Sciatic nerve (tissue), 2 donors: ENCODE data around the gene TBX3. TPM values are rescaled to one million over a fixed set of nuclear protein-coding genes. Genes with fewer than 3 reads are reported as not detected.

Experiments
- ATAC-seq: fragments of 200-7000 bp; cut with Tn5 transposase; one replicate; pipeline ENCODE4 v1.9.1; 2020; ENCODE audit warnings: mild to moderate bottlenecking, moderate library complexity
- DNase-seq: peaks from one replicate; pipeline ENCODE4 v3.0.0-alpha.2; 2020; ENCODE audit warnings: low spot score
- intact Hi-C: fragments of 100-400 bp; cut with DNase I; formaldehyde crosslinking; loops from one replicate; pipeline ENCODE4 v1.14.2; 2022
- total RNA-seq: library from RNA; stranded (reverse); fragmentation: NEBNext Ultra II Directional; extraction: Animal tissue kit (Norgen Biotek cat#: 25700); gene quantifications from one replicate; pipeline ENCODE4 v1.2.1, GENCODE V29; 2021
- donor health status: DM: no; HTN: no; CAD: no.
- donor health status: DM: no; HTN: no; CAD: no.

The TBX3 gene
- total RNA-seq, 1 donor from 2014 or later: 26.3 TPM

- DNase-seq: no peak
- intact Hi-C loops: no loop called here
- ATAC-seq: peak; percentile 74
These were observed 14.0 kb upstream of the TBX3 start for GRCh38 chr12:114697741-114698565.

GRCh38 chr12:114697243-114697716 lies 13.3 kb upstream of the TBX3 start:
- DNase-seq: no peak
- intact Hi-C loops: no loop called here
- ATAC-seq: no peak

- no peak for ATAC-seq
- DNase-seq: no peak
- intact Hi-C loops: no loop called here
These were observed 12.7 kb upstream of the TBX3 start for GRCh38 chr12:114696443-114697242.

- intact Hi-C loops: no loop called here
- ATAC-seq: no peak
- no peak for DNase-seq
These were observed 11.3 kb upstream of the TBX3 start for GRCh38 chr12:114695305-114695592.

- DNase-seq (no peak), ATAC-seq (no peak)
- intact Hi-C loops: no loop called here
These were observed 10.7 kb upstream of the TBX3 start for GRCh38 chr12:114694436-114695304.

- no peak for DNase-seq
- intact Hi-C loops: no loop called here
- no peak for ATAC-seq
These were observed 9.6 kb upstream of the TBX3 start for GRCh38 chr12:114693532-114693931.

GRCh38 chr12:114693059-114693531 lies 9.1 kb upstream of the TBX3 start:
- ATAC-seq (no peak), DNase-seq (no peak)
- intact Hi-C loops: no loop called here

GRCh38 chr12:114692186-114693058 lies 8.4 kb upstream of the TBX3 start:
- intact Hi-C loops: no loop called here
- DNase-seq: no peak
- ATAC-seq: peak; percentile 21

- intact Hi-C loops: no loop called here
- ATAC-seq (no peak), DNase-seq (no peak)
These were observed 7.8 kb upstream of the TBX3 start for GRCh38 chr12:114691763-114692185.

- DNase-seq (no peak), ATAC-seq (no peak)
- intact Hi-C loops: no loop called here
These were observed 7.2 kb upstream of the TBX3 start for GRCh38 chr12:114691196-114691595.

GRCh38 chr12:114690267-114691135 lies 6.5 kb upstream of the TBX3 start:
- DNase-seq (no peak), ATAC-seq (no peak)
- intact Hi-C loops: no loop called here

- intact Hi-C loops: no loop called here
- DNase-seq (no peak), ATAC-seq (no peak)
These were observed 5.4 kb upstream of the TBX3 start for GRCh38 chr12:114689075-114689994.

GRCh38 chr12:114688256-114688845 lies 4.4 kb upstream of the TBX3 start:
- no peak for DNase-seq

GRCh38 chr12:114687802-114688201 lies 3.8 kb upstream of the TBX3 start:
- ATAC-seq: no peak
- no peak for DNase-seq
- intact Hi-C loops: no loop called here

More at GRCh38 chr12:114688256-114688845, 4.4 kb upstream of the TBX3 start:
- ATAC-seq: no peak
- intact Hi-C loops: no loop called here

- intact Hi-C loops: no loop called here
- ATAC-seq (no peak), DNase-seq (no peak)
These were observed 3.0 kb upstream of the TBX3 start for GRCh38 chr12:114686773-114687500.

- intact Hi-C loops: no loop called here
- DNase-seq (no peak), ATAC-seq (no peak)
These were observed 2.4 kb upstream of the TBX3 start for GRCh38 chr12:114686426-114686772.
